Dendritic cell treated with granulocyte-macrophage colony-stimulating factor and Interleukin-4, amounts not matched to agents 40 ng/mL and 50 ng/mL, for 4 days (primary cell): ENCODE measurements around the gene DEPDC1B.
A peak's percentile ranks its signal among the peaks of the same experiment; 100 is the strongest.
"Not testable (repeated sequence)": the region's sequence is repeated elsewhere in the genome, so short reads cannot be mapped to it uniquely, and the experiment has no call there.

ENCODE experiments used
- H3K27ac Mint-ChIP-seq: one replicate; pipeline ENCODE4 v1.8.0; 2022; ENCODE audit warnings: mild to moderate bottlenecking, mixed read lengths
- H3K27me3 Mint-ChIP-seq: one replicate; pipeline ENCODE4 v1.8.0; 2022; ENCODE audit warnings: mild to moderate bottlenecking, mixed read lengths
- H3K36me3 Mint-ChIP-seq: one replicate; pipeline ENCODE4 v1.8.0; 2022; ENCODE audit warnings: low read depth, mixed read lengths
- H3K4me1 Mint-ChIP-seq: one replicate; pipeline ENCODE4 v1.8.0; 2022; ENCODE audit warnings: low read depth, mixed read lengths
- H3K4me3 Mint-ChIP-seq: one replicate; pipeline ENCODE4 v1.8.0; 2022; ENCODE audit warnings: mild to moderate bottlenecking, moderate library complexity, mixed read lengths
- H3K9me3 Mint-ChIP-seq: one replicate; pipeline ENCODE4 v1.8.0; 2022; ENCODE audit warnings: mixed read lengths
- intact Hi-C: fragments of 100-400 bp; cut with micrococcal nuclease; formaldehyde crosslinking; loops from one replicate; pipeline ENCODE4 v1.15.0; 2022

Gene DEPDC1B

GRCh38 chr5:60712950-60713349 lies 13.0 kb upstream of the DEPDC1B start:
- no peaks in the 10 kb centered on the region for H3K36me3 Mint-ChIP-seq
- intact Hi-C loops = no loop called here
- H3K4me1 Mint-ChIP-seq = peaks cover 14% of the 10 kb centered on the region
- H3K27ac Mint-ChIP-seq = no peak overlapping the region
- peaks cover 13% of the 10 kb centered on the region for H3K9me3 Mint-ChIP-seq
- no peaks in the 10 kb centered on the region for H3K27me3 Mint-ChIP-seq
- H3K4me3 Mint-ChIP-seq = no peak overlapping the region

GRCh38 chr5:60711892-60712291 lies 11.9 kb upstream of the DEPDC1B start:
- H3K36me3 Mint-ChIP-seq, intact Hi-C loops: not testable (repeated sequence)
- H3K4me1 Mint-ChIP-seq = peaks cover 14% of the 10 kb centered on the region

GRCh38 chr5:60710362-60710761 lies 10.4 kb upstream of the DEPDC1B start:
- H3K27me3 Mint-ChIP-seq = no peaks in the 10 kb centered on the region
- no peaks in the 10 kb centered on the region for H3K36me3 Mint-ChIP-seq
- H3K9me3 Mint-ChIP-seq = peaks cover 13% of the 10 kb centered on the region
- H3K4me1 Mint-ChIP-seq = peaks cover 14% of the 10 kb centered on the region
- peak overlapping the region; percentile 77 for H3K27ac Mint-ChIP-seq
- intact Hi-C loops = no loop called here
- H3K4me3 Mint-ChIP-seq = no peak overlapping the region

More at GRCh38 chr5:60711892-60712291, 11.9 kb upstream of the DEPDC1B start:
- not testable (repeated sequence) for H3K4me3 Mint-ChIP-seq, H3K27ac Mint-ChIP-seq, H3K27me3 Mint-ChIP-seq
- H3K9me3 Mint-ChIP-seq = peaks cover 13% of the 10 kb centered on the region

- intact Hi-C loops = no loop called here
- H3K27ac Mint-ChIP-seq = no peak overlapping the region
- peaks cover 27% of the 10 kb centered on the region for H3K4me1 Mint-ChIP-seq
- H3K27me3 Mint-ChIP-seq = peaks cover 7% of the 10 kb centered on the region
- no peak overlapping the region for H3K4me3 Mint-ChIP-seq
- no peaks in the 10 kb centered on the region for H3K9me3 Mint-ChIP-seq
- peaks cover 5% of the 10 kb centered on the region for H3K36me3 Mint-ChIP-seq
Measured at GRCh38 chr5:60705144-60705543, 5.2 kb upstream of the DEPDC1B start.

- peaks cover 11% of the 10 kb centered on the region for H3K36me3 Mint-ChIP-seq
- intact Hi-C loops = loop anchor here (5.0 kb wide), 2 partner anchors 123 to 138 kb away; partner anchors contain the start of gene ELOVL7
- peaks cover 7% of the 10 kb centered on the region for H3K27me3 Mint-ChIP-seq
- H3K27ac Mint-ChIP-seq = no peak overlapping the region
- H3K4me1 Mint-ChIP-seq = peaks cover 29% of the 10 kb centered on the region
- H3K9me3 Mint-ChIP-seq = no peaks in the 10 kb centered on the region
- H3K4me3 Mint-ChIP-seq = no peak overlapping the region
Measured at GRCh38 chr5:60703944-60704343, 4.0 kb upstream of the DEPDC1B start.

- Mint-ChIP-seq H3K9me3 (no peaks in the 10 kb centered on the region), H3K27ac (no peak overlapping the region), H3K27me3 (peaks cover 7% of the 10 kb centered on the region), H3K36me3 (peaks cover 11% of the 10 kb centered on the region), H3K4me1 (peaks cover 27% of the 10 kb centered on the region), H3K4me3 (no peak overlapping the region)
- intact Hi-C loops = loop anchor here (2.0 to 5.0 kb wide), 3 partner anchors 126 to 243 kb away; partner anchors contain the start of genes ELOVL7, ERCC8 and NDUFAF2
Measured at GRCh38 chr5:60701321-60701968, 1.5 kb upstream of the DEPDC1B start.

GRCh38 chr5:60700416-60700757 lies 421 bp upstream of the DEPDC1B start:
- no peaks in the 10 kb centered on the region for H3K9me3 Mint-ChIP-seq
- intact Hi-C loops = loop anchor here (2.0 to 5.0 kb wide), 3 partner anchors 127 to 244 kb away; partner anchors contain the start of genes ELOVL7, ERCC8 and NDUFAF2

GRCh38 chr5:60699288-60699608 lies 718 bp downstream of the DEPDC1B start:
- Mint-ChIP-seq H3K4me3 (peak overlapping the region; percentile 95), H3K27me3 (peaks cover 7% of the 10 kb centered on the region), H3K36me3 (peaks cover 11% of the 10 kb centered on the region), H3K27ac (peak overlapping the region; percentile 89), H3K9me3 (no peaks in the 10 kb centered on the region), H3K4me1 (peaks cover 22% of the 10 kb centered on the region)
- intact Hi-C loops = loop anchor here (10.0 kb wide), 1 partner anchor 926 kb away; no protein-coding TSS in a partner anchor

More at GRCh38 chr5:60700416-60700757, 421 bp upstream of the DEPDC1B start:
- peak overlapping the region; percentile 89 for H3K27ac Mint-ChIP-seq
- H3K4me1 Mint-ChIP-seq = peaks cover 27% of the 10 kb centered on the region
- peaks cover 7% of the 10 kb centered on the region for H3K27me3 Mint-ChIP-seq
- H3K4me3 Mint-ChIP-seq = peak overlapping the region; percentile 95
- H3K36me3 Mint-ChIP-seq = peaks cover 11% of the 10 kb centered on the region

- Mint-ChIP-seq H3K27ac (no peak overlapping the region), H3K9me3 (no peaks in the 10 kb centered on the region), H3K36me3 (peaks cover 11% of the 10 kb centered on the region), H3K4me3 (no peak overlapping the region), H3K27me3 (peaks cover 5% of the 10 kb centered on the region), H3K4me1 (peaks cover 22% of the 10 kb centered on the region)
- intact Hi-C loops = loop anchor here (10.0 kb wide), 1 partner anchor 926 kb away; no protein-coding TSS in a partner anchor
Measured at GRCh38 chr5:60698336-60698735, 1.6 kb downstream of the DEPDC1B start.

GRCh38 chr5:60690326-60690725 lies 9.6 kb downstream of the DEPDC1B start:
- Mint-ChIP-seq H3K9me3 (no peaks in the 10 kb centered on the region), H3K4me3 (no peak overlapping the region), H3K27ac (no peak overlapping the region), H3K4me1 (peaks cover 17% of the 10 kb centered on the region), H3K36me3 (no peaks in the 10 kb centered on the region), H3K27me3 (no peaks in the 10 kb centered on the region)
- intact Hi-C loops = loop anchor here (10.0 kb wide), 1 partner anchor 934 kb away; no protein-coding TSS in a partner anchor

GRCh38 chr5:60688980-60689379 lies 11.0 kb downstream of the DEPDC1B start:
- no peaks in the 10 kb centered on the region for H3K27me3 Mint-ChIP-seq
- no peaks in the 10 kb centered on the region for H3K36me3 Mint-ChIP-seq
- H3K27ac Mint-ChIP-seq = no peak overlapping the region
- H3K4me3 Mint-ChIP-seq = no peak overlapping the region
- intact Hi-C loops = no loop called here
- no peaks in the 10 kb centered on the region for H3K9me3 Mint-ChIP-seq
- H3K4me1 Mint-ChIP-seq = peaks cover 17% of the 10 kb centered on the region

- Mint-ChIP-seq H3K27me3 (no peaks in the 10 kb centered on the region), H3K36me3 (no peaks in the 10 kb centered on the region)
- intact Hi-C loops = no loop called here
Measured at GRCh38 chr5:60687927-60688720, 11.8 kb downstream of the DEPDC1B start.

GRCh38 chr5:60686157-60686556 lies 13.8 kb downstream of the DEPDC1B start:
- Mint-ChIP-seq H3K4me3 (no peak overlapping the region), H3K27me3 (no peaks in the 10 kb centered on the region), H3K9me3 (no peaks in the 10 kb centered on the region), H3K4me1 (peaks cover 23% of the 10 kb centered on the region), H3K36me3 (no peaks in the 10 kb centered on the region), H3K27ac (no peak overlapping the region)
- intact Hi-C loops = no loop called here

More at GRCh38 chr5:60687927-60688720, 11.8 kb downstream of the DEPDC1B start:
- no peaks in the 10 kb centered on the region for H3K9me3 Mint-ChIP-seq
- H3K4me3 Mint-ChIP-seq = no peak overlapping the region
- peaks cover 22% of the 10 kb centered on the region for H3K4me1 Mint-ChIP-seq
- no peak overlapping the region for H3K27ac Mint-ChIP-seq

- no peaks in the 10 kb centered on the region for H3K9me3 Mint-ChIP-seq
- H3K27me3 Mint-ChIP-seq = no peaks in the 10 kb centered on the region
- no peak overlapping the region for H3K27ac Mint-ChIP-seq
- no peak overlapping the region for H3K4me3 Mint-ChIP-seq
- H3K4me1 Mint-ChIP-seq = peaks cover 20% of the 10 kb centered on the region
- intact Hi-C loops = no loop called here
- H3K36me3 Mint-ChIP-seq = no peaks in the 10 kb centered on the region
Measured at GRCh38 chr5:60685700-60686099, 14.3 kb downstream of the DEPDC1B start.
